ENCODE measurements around the gene CHTOP.

CHTOP gene

GRCh38 chr1:153616144-153616916 is 17.5 kb upstream of the CHTOP start, which contains the start of gene S100A14:
S100A14 (minus strand) TSS chr1:153616325; CDS start chr1:153615858, 467 bp downstream.
- peak; percentile 96 for DNase-seq (ENCODE audit: low read depth)
- peak within 1 kb of the TSS; percentile 100 for H3K4me3 ChIP-seq (ENCODE audit: low read length)

GRCh38 chr1:153616917-153617311 is 17.0 kb upstream of the CHTOP start:
- peak overlapping the region; percentile 100 for H3K4me3 ChIP-seq (ENCODE audit: low read length)
- TF ChIP-seq CTCF (IDR thresholded peaks at IDR 0.05; ENCODE audit: insufficient read depth, low read depth, low read length, missing control alignments) = no peak
- peak; percentile 85 for DNase-seq (ENCODE audit: low read depth)

More at GRCh38 chr1:153616144-153616916, 17.5 kb upstream of the CHTOP start, which contains the start of gene S100A14:
- no peak for TF ChIP-seq CTCF (IDR thresholded peaks at IDR 0.05; ENCODE audit: insufficient read depth, low read depth, low read length, missing control alignments)

- peak; percentile 86 for DNase-seq (ENCODE audit: low read depth)
- H3K4me3 ChIP-seq (ENCODE audit: low read length) = no peak overlapping the region
- peak; percentile 86 for TF ChIP-seq CTCF (IDR thresholded peaks at IDR 0.05; ENCODE audit: insufficient read depth, low read depth, low read length, missing control alignments)
These were observed 16.2 kb upstream of the CHTOP start for GRCh38 chr1:153617663-153618062.

- no peak for DNase-seq (ENCODE audit: low read depth)
- H3K4me3 ChIP-seq (ENCODE audit: low read length) = no peak overlapping the region
- TF ChIP-seq CTCF (IDR thresholded peaks at IDR 0.05; ENCODE audit: insufficient read depth, low read depth, low read length, missing control alignments) = no peak
These were observed 14.7 kb upstream of the CHTOP start for GRCh38 chr1:153619171-153619570.

GRCh38 chr1:153623101-153623500 is 10.8 kb upstream of the CHTOP start:
- H3K4me3 ChIP-seq (ENCODE audit: low read length) = no peak overlapping the region
- no peak for DNase-seq (ENCODE audit: low read depth)
- no peak for TF ChIP-seq CTCF (IDR thresholded peaks at IDR 0.05; ENCODE audit: insufficient read depth, low read depth, low read length, missing control alignments)

GRCh38 chr1:153624965-153625611 is 8.8 kb upstream of the CHTOP start:
- no peak overlapping the region for H3K4me3 ChIP-seq (ENCODE audit: low read length)
- DNase-seq (ENCODE audit: low read depth) = no peak
- TF ChIP-seq CTCF (IDR thresholded peaks at IDR 0.05; ENCODE audit: insufficient read depth, low read depth, low read length, missing control alignments) = no peak

Data from epithelial cell of esophagus (primary cell).